ENCODE results near the gene SLC2A6. TPM values are rescaled to one million over a fixed set of nuclear protein-coding genes. Genes with fewer than 3 reads are reported as not detected.
A peak's percentile ranks its signal among the peaks of the same experiment; 100 is the strongest.

Gene SLC2A6
- total and polyA plus RNA-seq, 5 donors = 1.7 to 4.0 (median 3.6) TPM

DNA sequence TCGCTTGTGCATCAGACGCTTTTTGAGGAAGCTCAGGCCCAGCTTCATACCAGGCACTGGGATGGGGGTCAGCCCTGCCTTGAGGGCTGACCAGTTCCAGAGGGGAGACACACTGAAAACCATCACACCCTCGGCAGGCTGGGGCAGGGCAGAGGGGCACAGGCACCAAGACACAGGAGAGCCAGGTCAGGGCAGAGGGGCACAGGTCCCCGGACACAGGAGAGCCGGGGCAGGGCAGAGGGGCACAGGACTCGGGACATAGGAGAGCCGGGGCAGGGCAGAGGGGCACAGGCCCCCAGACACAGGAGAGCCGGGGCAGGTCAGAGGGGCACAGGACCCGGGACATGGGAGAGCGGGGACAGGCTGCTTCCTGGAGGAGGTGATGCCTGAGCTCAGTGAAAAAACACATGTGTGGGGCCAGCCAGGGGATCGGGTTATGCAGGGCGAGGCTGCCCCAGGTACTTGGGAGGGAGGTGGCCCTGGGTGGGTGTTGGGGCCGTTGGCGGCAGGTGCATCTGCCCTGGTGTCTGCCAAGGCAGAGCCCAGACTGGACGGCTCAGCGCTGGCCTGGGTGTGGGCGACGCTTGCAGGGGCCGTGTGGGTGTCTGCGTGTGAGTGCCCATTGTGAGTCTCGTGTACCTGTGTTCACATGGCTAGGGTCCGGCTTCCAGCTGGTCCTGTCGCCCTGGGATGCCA lies 15.1 kb upstream of the SLC2A6 start:
- H3K4me1 ChIP-seq (ENCODE audit: control insufficient read depth, insufficient read depth, low read length) = peaks cover 12% of the 10 kb centered on the region
- no peaks in the 10 kb centered on the region for H3K9me3 ChIP-seq (ENCODE audit: control insufficient read depth, low read length)
- H3K4me3 ChIP-seq (ENCODE audit: low read length) = no peak overlapping the region
- no peaks in the 10 kb centered on the region for H3K27me3 ChIP-seq (ENCODE audit: control insufficient read depth, insufficient read depth)
- H3K27ac ChIP-seq (ENCODE audit: low read length) = no peak overlapping the region
- ATAC-seq = no peak
- DNase-seq = peak; percentile 23 to 68 (median 62)
- WGBS = 91% methylated on average over 23 of the region's 23 CpGs
- intact Hi-C loops (cut with DNase I) = no loop called here

DNA sequence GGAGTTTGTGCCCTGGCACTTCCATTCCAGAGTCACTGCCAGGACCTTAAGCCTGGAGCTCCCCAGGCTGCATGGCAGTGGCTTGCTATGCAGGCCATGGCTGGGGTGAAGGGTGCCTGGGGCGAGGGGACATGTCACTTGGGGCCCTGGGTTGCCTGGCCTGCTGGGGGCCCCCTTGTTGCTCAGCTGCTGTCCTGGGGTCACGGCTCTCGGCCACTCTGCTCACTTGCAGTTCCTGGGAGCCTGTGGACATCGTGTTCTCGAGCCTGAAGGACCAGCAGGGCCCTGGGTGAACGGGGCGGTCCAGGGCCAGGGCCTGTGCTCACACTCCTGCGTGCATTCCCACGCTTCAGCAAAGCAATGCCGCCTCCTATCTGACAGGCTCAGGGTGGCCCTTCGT lies 14.5 kb upstream of the SLC2A6 start:
- Histone ChIP-seq H3K27me3 (ENCODE audit: control insufficient read depth, insufficient read depth) (no peaks in the 10 kb centered on the region), H3K27ac (ENCODE audit: low read length) (no peak overlapping the region)
- peak in 1 of 2 donors; percentile 3 for ATAC-seq

DNA sequence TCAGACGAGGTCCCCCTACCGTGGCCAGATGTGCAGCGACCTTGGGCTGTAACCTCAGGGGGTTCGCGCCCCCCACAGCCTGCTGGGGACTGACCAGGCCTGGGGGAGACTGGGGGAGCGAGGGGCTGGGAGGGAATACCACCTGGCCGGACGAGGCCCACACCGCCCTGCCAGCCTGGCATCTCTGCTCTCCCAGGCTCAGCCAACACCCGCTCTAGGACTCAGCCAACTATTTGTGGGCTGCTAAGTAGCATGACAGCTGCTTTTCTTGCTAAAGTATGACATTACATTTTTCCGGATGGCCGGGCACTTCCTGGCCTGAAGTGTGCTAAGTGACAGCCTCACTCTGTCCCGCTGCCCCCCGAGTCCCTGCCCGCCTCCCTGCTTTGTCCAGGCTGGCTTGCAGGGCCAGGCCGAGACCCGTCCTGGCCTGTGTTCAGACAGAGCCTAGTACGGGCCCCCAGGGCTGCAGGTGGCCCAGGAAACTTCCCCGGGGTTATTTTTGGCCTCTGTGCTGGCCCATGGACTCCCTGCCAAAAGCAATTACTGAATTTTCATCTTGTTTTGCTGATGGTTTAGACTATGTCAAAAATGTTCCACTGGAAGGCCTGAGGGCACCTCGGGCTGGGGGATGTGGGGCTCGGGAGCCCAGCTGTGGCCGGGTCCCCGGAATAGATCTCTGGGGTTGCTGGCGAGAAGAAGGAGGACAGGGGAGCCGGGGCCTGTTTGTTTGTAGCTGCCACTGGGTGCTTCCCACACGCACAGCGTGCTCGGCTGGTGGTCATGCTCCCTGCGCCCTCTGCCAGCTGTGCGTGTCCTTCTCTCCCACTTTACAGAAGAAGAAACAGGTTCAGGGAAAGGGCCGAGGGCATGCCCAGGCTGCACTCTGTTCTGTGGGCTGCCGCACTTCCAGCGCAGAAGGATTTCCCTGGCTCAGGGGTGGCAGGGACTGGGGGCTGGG lies 13.4 kb upstream of the SLC2A6 start:
- DNase-seq (peak; percentile 30 to 76 (median 72)), ATAC-seq (peak; percentile 7 to 19)
- peak overlapping the region; percentile 13 for H3K27ac ChIP-seq (ENCODE audit: low read length)
- H3K4me3 ChIP-seq (ENCODE audit: low read length) = no peak overlapping the region
- H3K4me1 ChIP-seq (ENCODE audit: control insufficient read depth, insufficient read depth, low read length) = peaks cover 9% of the 10 kb centered on the region
- intact Hi-C loops (cut with DNase I) = no loop called here
- no peaks in the 10 kb centered on the region for H3K27me3 ChIP-seq (ENCODE audit: control insufficient read depth, insufficient read depth)
- no peaks in the 10 kb centered on the region for H3K9me3 ChIP-seq (ENCODE audit: control insufficient read depth, low read length)
- 47% methylated on average over 33 of the region's 33 CpGs for WGBS

More for the DNA sequence above, 14.5 kb upstream of the SLC2A6 start:
- intact Hi-C loops (cut with DNase I) = no loop called here
- peaks cover 12% of the 10 kb centered on the region for H3K4me1 ChIP-seq (ENCODE audit: control insufficient read depth, insufficient read depth, low read length)
- no peak overlapping the region for H3K4me3 ChIP-seq (ENCODE audit: low read length)
- peak; percentile 25 to 70 (median 56) for DNase-seq
- WGBS = 69% methylated on average over 11 of the region's 11 CpGs
- no peaks in the 10 kb centered on the region for H3K9me3 ChIP-seq (ENCODE audit: control insufficient read depth, low read length)

DNA sequence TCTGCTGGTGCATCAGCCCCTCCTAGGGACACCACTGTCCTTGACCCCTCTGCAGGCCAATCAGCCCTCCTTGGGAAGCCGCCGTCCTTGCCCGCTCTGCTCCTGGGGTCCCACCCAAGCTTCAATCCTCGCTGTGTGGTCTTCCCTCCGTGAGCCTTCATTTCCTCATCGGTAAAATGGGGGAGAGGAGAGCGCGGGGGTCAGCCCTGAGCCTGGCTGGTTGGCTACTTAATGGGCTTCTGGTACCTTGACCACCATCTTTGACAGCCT lies 12.7 kb upstream of the SLC2A6 start:
- intact Hi-C loops (cut with DNase I) = no loop called here
- Histone ChIP-seq H3K4me3 (ENCODE audit: low read length) (no peak overlapping the region), H3K27ac (ENCODE audit: low read length) (no peak overlapping the region), H3K9me3 (ENCODE audit: control insufficient read depth, low read length) (no peaks in the 10 kb centered on the region), H3K27me3 (ENCODE audit: control insufficient read depth, insufficient read depth) (no peaks in the 10 kb centered on the region), H3K4me1 (ENCODE audit: control insufficient read depth, insufficient read depth, low read length) (peaks cover 9% of the 10 kb centered on the region)
- no peak for ATAC-seq
- DNase-seq = peak in 1 of 3 donors; percentile 57
- 94% methylated on average over 8 of the region's 8 CpGs for WGBS

DNA sequence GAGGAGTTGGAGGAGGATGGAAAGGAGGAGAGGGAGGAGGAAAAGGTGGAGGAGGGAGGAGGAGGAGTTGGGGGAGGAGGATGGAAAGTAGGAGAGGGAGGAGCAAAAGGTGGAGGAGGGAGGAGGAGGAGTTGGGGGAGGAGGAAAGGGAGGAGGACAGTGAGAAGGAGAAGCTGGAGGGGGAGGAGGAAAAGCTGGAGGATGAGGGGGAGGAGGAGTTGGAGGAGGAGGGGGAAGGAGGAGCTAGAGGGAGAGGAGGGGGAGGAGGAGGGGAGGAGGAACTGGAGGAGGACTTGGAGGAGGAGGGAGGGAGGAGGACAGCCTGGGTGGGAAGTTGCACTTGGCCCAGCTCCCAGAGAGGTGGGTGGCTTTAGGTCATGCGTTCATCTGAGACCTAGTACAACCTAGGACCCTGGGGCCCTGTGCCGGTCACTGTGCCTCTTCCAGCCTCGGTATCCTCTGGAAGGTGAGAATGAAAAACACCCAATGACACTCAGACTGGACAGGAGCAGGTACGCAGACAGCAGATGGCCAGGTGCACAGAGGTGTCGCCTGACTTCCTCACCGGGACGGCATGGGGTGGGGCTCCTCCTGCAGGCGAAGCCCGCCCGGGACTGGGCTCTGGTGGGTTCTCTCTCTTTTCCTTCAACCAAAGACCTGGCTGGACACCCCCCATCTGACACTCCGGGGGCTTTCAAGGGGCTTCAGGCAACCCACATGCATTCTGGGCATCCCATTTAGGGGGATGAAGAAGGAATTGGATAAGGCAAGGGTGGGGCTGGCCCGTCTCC lies 12.2 kb upstream of the SLC2A6 start:
- WGBS = 86% methylated on average over 12 of the region's 12 CpGs
- peak; percentile 16 to 52 (median 51) for DNase-seq
- Histone ChIP-seq H3K27ac (ENCODE audit: low read length) (no peak overlapping the region), H3K9me3 (ENCODE audit: control insufficient read depth, low read length) (no peaks in the 10 kb centered on the region), H3K4me3 (ENCODE audit: low read length) (no peak overlapping the region), H3K4me1 (ENCODE audit: control insufficient read depth, insufficient read depth, low read length) (peaks cover 9% of the 10 kb centered on the region), H3K27me3 (ENCODE audit: control insufficient read depth, insufficient read depth) (no peaks in the 10 kb centered on the region)
- intact Hi-C loops (cut with DNase I) = no loop called here
- no peak for ATAC-seq

DNA sequence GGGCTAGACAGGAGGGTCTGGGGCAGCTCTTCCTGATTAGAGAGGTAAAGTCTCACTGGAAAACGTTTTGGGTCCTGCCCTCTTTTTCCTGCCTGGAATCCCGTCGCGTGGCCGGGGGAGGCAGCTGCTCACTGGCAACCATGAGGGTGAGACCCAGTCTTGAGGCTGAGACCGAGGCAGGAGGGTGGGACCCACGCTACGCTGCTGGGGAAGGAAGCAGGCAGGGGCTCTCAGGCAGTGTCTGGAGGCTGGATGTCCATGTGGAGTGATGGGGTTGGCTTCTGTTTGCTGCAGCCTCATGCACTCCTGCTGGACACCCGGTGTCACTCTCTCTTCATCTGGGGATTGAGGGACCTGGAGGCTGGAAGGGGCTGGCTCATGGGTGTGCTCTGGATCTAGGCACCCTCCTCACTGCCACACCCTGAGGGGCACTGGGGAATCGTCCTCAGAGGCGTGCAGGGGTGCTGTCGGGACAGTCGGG lies 11.3 kb upstream of the SLC2A6 start:
- H3K9me3 ChIP-seq (ENCODE audit: control insufficient read depth, low read length) = no peaks in the 10 kb centered on the region
- 66% methylated on average over 13 of the region's 13 CpGs for WGBS
- H3K27ac ChIP-seq (ENCODE audit: low read length) = no peak overlapping the region
- no peaks in the 10 kb centered on the region for H3K27me3 ChIP-seq (ENCODE audit: control insufficient read depth, insufficient read depth)
- H3K4me1 ChIP-seq (ENCODE audit: control insufficient read depth, insufficient read depth, low read length) = peaks cover 9% of the 10 kb centered on the region
- intact Hi-C loops (cut with DNase I) = no loop called here
- H3K4me3 ChIP-seq (ENCODE audit: low read length) = no peak overlapping the region
- ATAC-seq (no peak), DNase-seq (peak in 2 of 3 donors; percentile 41)

DNA sequence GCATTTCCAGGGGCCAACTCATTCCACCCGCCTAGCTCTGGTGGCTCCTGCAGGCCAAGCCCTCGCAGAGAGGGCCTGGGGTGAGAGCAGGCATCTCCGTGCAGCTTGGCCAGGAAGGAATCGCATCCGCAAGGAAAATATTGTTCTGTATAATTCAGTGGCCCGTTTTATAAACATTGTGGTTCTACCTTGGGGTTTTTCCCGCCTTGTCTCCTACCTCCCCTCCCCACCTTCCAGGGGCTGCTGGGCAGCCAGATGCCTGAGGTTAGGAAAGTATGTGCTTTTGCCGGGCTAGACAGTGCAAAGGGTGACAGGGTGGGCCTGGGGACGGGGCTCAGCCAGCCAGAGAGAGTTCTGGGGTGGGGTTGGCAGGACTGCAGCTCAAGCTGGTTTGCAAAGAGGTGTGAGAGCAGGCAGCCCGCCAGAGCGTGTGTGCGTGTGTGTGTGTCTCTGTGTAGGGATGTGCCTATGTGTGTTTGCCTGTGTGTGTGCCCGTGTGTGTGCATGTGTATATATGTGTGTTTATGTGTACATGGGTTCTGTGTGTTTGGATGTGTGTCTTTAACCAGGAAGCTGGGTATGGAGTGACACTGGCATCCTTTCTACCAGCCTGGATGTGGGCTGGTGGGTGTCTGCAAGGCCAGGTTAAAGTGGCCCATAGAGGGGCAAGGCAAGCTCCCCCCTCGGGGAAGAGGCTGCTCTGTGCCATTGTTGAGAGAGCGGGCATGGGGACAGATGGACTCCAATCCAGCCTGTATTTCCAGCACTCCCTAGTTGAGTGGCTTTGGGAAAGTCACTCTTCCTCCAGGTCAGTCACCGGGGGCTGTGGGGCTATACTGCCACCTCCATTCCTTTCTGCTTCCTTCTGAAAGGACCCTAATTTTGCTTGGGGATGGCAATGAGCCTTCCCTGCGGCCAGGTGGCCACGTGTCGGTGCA lies 10.6 kb upstream of the SLC2A6 start:
- 87% methylated on average over 19 of the region's 19 CpGs for WGBS
- H3K27me3 ChIP-seq (ENCODE audit: control insufficient read depth, insufficient read depth) = no peaks in the 10 kb centered on the region

DNA sequence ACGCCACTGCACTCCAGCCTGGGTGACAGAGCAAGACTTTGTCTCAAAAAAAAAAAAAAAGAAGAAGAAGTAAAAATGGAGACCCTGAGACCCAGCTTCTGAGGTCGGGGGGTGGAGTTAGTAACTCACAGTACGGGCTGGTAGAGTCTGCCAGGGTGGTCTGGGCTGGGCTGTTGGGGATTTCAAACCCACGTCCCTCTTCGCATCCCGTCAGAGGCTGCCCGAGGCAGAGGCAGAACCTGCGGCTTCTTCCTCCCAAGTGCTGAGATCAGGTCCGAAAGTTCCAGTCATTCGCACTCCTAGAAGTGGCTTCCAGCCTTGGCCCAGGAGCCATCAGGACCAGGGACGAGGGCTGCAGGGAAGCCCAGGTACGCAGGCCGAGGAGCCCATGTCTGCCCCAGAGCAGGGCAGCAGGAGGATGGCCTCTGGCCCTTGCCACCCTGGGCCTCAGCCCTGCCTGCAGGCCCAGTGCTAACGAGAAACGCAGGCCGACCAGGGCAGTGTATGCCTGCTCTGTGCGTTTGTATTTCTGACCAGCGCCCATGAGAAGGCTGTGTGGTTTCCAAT lies 9.9 kb upstream of the SLC2A6 start:
- ATAC-seq (no peak), DNase-seq (peak in 2 of 3 donors; percentile 26 to 30)
- Histone ChIP-seq H3K27me3 (ENCODE audit: control insufficient read depth, insufficient read depth) (no peaks in the 10 kb centered on the region), H3K27ac (ENCODE audit: low read length) (no peak overlapping the region), H3K9me3 (ENCODE audit: control insufficient read depth, low read length) (no peaks in the 10 kb centered on the region), H3K4me3 (ENCODE audit: low read length) (no peak overlapping the region), H3K4me1 (ENCODE audit: control insufficient read depth, insufficient read depth, low read length) (peaks cover 7% of the 10 kb centered on the region)
- WGBS = 94% methylated on average over 18 of the region's 18 CpGs
- intact Hi-C loops (cut with DNase I) = loop anchor here (2.0 to 10.0 kb wide), 5 partner anchors 76 to 304 kb away; no protein-coding TSS in a partner anchor

More for the DNA sequence above, 10.6 kb upstream of the SLC2A6 start:
- H3K4me1 ChIP-seq (ENCODE audit: control insufficient read depth, insufficient read depth, low read length) = peaks cover 9% of the 10 kb centered on the region
- H3K27ac ChIP-seq (ENCODE audit: low read length) = no peak overlapping the region
- no peak overlapping the region for H3K4me3 ChIP-seq (ENCODE audit: low read length)
- intact Hi-C loops (cut with DNase I) = loop anchor here (2.0 to 10.0 kb wide), 5 partner anchors 77 to 305 kb away; no protein-coding TSS in a partner anchor
- no peak for ATAC-seq
- DNase-seq = peak in 2 of 3 donors; percentile 30 to 53
- H3K9me3 ChIP-seq (ENCODE audit: control insufficient read depth, low read length) = no peaks in the 10 kb centered on the region

DNA sequence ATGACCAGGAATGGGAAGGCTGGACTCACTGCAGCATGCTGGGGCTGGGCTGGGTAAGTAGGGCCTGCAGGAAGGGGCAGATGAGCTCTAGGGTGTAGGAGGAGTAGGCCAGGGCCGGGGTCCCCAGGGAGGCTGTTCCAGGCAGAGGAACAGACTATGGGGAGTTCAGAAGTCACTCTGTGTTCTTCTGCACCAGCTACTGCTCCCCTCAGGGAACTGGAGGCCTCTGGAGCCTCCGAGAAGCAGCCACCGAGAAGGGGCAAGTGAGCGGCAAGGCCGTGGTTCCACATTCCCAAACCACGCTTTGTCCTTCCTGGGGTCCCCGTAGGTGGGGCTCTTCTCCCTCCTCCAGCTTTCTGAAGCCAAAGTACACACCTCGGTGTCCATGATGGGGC lies 8.4 kb upstream of the SLC2A6 start:
- Histone ChIP-seq H3K27ac (ENCODE audit: low read length) (no peak overlapping the region), H3K4me3 (ENCODE audit: low read length) (no peak overlapping the region), H3K4me1 (ENCODE audit: control insufficient read depth, insufficient read depth, low read length) (peaks cover 3% of the 10 kb centered on the region), H3K27me3 (ENCODE audit: control insufficient read depth, insufficient read depth) (no peaks in the 10 kb centered on the region), H3K9me3 (ENCODE audit: control insufficient read depth, low read length) (no peaks in the 10 kb centered on the region)
- WGBS = 82% methylated on average over 8 of the region's 8 CpGs
- ATAC-seq (no peak), DNase-seq (peak in 2 of 3 donors; percentile 21 to 44)
- intact Hi-C loops (cut with DNase I) = loop anchor here (2.0 to 10.0 kb wide), 5 partner anchors 75 to 303 kb away; no protein-coding TSS in a partner anchor
